Fibroblast of lung (primary cell): Measurements from ENCODE around the gene ZNF622. TPM values are rescaled to one million over a fixed set of nuclear protein-coding genes. Genes with fewer than 3 reads are reported as not detected.

Experiments
- DNase-seq, 2 donors: peaks; one replicate each; pipeline versions ENCODE4 v3.0.0 to v3.0.0-alpha.2; 2010; ENCODE audit warnings: low read depth in 2 of 2
- H2AFZ ChIP-seq: 2 replicates; pipeline ENCODE4 v1.5.1; 2012; ENCODE audit warnings: low read length, control low read depth, inconsistent platforms
- H3K27ac ChIP-seq: 2 replicates; pipeline ENCODE4 v1.5.1; 2011; ENCODE audit warnings: low read length, control low read depth; ENCODE audit not compliant: insufficient read depth
- H3K27me3 ChIP-seq: 2 replicates; pipeline ENCODE4 v1.5.1; 2011; ENCODE audit warnings: mild to moderate bottlenecking, low read length; ENCODE audit not compliant: control insufficient read depth, insufficient read depth
- H3K36me3 ChIP-seq: 2 replicates; pipeline ENCODE4 v1.5.1; 2011; ENCODE audit warnings: low read length; ENCODE audit not compliant: control insufficient read depth, insufficient read depth
- H3K4me1 ChIP-seq: 2 replicates; pipeline ENCODE4 v1.5.1; 2011; ENCODE audit warnings: low read length; ENCODE audit not compliant: control insufficient read depth, insufficient read depth; ENCODE audit errors: extremely low read depth
- H3K4me2 ChIP-seq: 2 replicates; pipeline ENCODE4 v1.5.1; 2011; ENCODE audit warnings: low read length, control low read depth; ENCODE audit not compliant: insufficient read depth; ENCODE audit errors: extremely low read depth
- H3K4me3 ChIP-seq, 4 experiments: fragments of 200-600 bp in 1 of 4; sonication (generic) in 1 of 4; replicated peaks in 1 of 4; 2 replicates each; pipeline ENCODE4 v1.5.1; 2011 to 2016; ENCODE audit warnings: low read length in 4 of 4, low read depth in 3 of 4, mild to moderate bottlenecking in 3 of 4, control low read depth in 2 of 4, inconsistent platforms in 1 of 4, mixed read lengths in 1 of 4; ENCODE audit not compliant: insufficient read depth in 1 of 4; ENCODE audit errors: control extremely low read depth in 1 of 4
- H3K79me2 ChIP-seq: 2 replicates; pipeline ENCODE4 v1.5.1; 2012; ENCODE audit warnings: mild to moderate bottlenecking, low read length, inconsistent platforms; ENCODE audit not compliant: control insufficient read depth, insufficient read depth
- H3K9ac ChIP-seq: 2 replicates; pipeline ENCODE4 v1.5.1; 2011; ENCODE audit warnings: mild to moderate bottlenecking, low read length, control low read depth; ENCODE audit not compliant: insufficient read depth
- H3K9me3 ChIP-seq: 2 replicates; pipeline ENCODE4 v1.5.1; 2012; ENCODE audit warnings: low read depth, low read length; ENCODE audit not compliant: control insufficient read depth, insufficient read depth
- H4K20me1 ChIP-seq: 2 replicates; pipeline ENCODE4 v1.5.1; 2011; ENCODE audit warnings: low read length; ENCODE audit not compliant: control insufficient read depth, insufficient read depth; ENCODE audit errors: extremely low read depth
- EZH2 ChIP-seq: IDR thresholded peaks from 2 replicates; pipeline ENCODE4 v1.5.1; 2012; ENCODE audit warnings: low read length, control low read depth, mild to moderate bottlenecking; ENCODE audit errors: missing control alignments
- polyA plus RNA-seq, 2 donors: library from polyadenylated mRNA; depleted of rRNA in 1 of 2; stranded (reverse) in 1 of 2; unstranded in 1 of 2; fragments of >200 nt; gene quantifications; 2 replicates each; pipeline ENCODE4 v1.2.1, GENCODE V29; 2011 to 2012; ENCODE audit warnings: missing spikeins in 1 of 2
- total RNA-seq: library from RNA; depleted of rRNA; stranded (reverse); fragments of >200 nt; gene quantifications from 2 replicates; pipeline ENCODE4 v1.2.1, GENCODE V29; 2014
- TF ChIP-seq, protein P1 (sequence below), 2 donors: IDR thresholded peaks in 1 of 2; conservative IDR thresholded peaks in 1 of 2; 1 replicate in 1 of 2; 2 replicates in 1 of 2; pipeline ENCODE4 v1.5.1; 2011 to 2012; ENCODE audit warnings: low read length in 2 of 2, control low read depth in 1 of 2, inconsistent platforms in 1 of 2, low read depth in 1 of 2, mild to moderate bottlenecking in 1 of 2

Gene ZNF622
- total and polyA plus RNA-seq, 2 donors (not counting 1 experiment from before 2014, with no cell fraction given), result 27.5 to 45.4 TPM

GRCh38 chr5:16417398-16418074 is 48.1 kb downstream of the ZNF622 start:
- TF ChIP-seq EZH2, result no peak
- TF ChIP-seq, protein P1, sequence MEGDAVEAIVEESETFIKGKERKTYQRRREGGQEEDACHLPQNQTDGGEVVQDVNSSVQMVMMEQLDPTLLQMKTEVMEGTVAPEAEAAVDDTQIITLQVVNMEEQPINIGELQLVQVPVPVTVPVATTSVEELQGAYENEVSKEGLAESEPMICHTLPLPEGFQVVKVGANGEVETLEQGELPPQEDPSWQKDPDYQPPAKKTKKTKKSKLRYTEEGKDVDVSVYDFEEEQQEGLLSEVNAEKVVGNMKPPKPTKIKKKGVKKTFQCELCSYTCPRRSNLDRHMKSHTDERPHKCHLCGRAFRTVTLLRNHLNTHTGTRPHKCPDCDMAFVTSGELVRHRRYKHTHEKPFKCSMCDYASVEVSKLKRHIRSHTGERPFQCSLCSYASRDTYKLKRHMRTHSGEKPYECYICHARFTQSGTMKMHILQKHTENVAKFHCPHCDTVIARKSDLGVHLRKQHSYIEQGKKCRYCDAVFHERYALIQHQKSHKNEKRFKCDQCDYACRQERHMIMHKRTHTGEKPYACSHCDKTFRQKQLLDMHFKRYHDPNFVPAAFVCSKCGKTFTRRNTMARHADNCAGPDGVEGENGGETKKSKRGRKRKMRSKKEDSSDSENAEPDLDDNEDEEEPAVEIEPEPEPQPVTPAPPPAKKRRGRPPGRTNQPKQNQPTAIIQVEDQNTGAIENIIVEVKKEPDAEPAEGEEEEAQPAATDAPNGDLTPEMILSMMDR (conservative IDR thresholded peaks at IDR 0.05 in 1 of 2, IDR thresholded peaks at IDR 0.05 in 1 of 2; ENCODE audit: low read depth in 1 of 2, low read length in 2 of 2), result no peak
- H3K79me2 ChIP-seq, result no peaks in the 10 kb centered on the region

DNA sequence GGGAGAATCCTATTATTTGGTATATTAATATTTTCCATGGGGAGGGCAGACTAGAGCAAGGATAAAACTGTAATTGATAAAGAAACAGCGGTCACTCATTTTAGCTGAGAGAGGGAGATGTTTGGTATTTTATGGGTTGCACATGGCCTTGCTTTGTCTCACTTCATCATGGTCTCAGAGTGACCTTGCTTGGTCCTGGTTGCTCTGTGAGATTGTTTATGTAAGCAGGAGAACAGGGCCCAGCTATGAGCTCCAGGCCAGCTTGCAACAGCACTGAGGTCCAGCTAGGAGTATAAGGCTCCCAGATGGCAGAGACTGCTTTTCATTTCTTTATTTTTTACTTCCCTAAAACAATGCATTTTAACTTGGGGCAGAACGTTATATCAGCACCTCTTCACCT is 50.7 kb downstream of the ZNF622 start:
- no peaks in the 10 kb centered on the region for H4K20me1 ChIP-seq
- H3K4me2 ChIP-seq, result no peak overlapping the region
- no peak overlapping the region for H3K4me3 ChIP-seq
- H2AFZ ChIP-seq, result no peak overlapping the region
- no peak for DNase-seq
- TF ChIP-seq, protein P1 (conservative IDR thresholded peaks at IDR 0.05 in 1 of 2, IDR thresholded peaks at IDR 0.05 in 1 of 2; ENCODE audit: low read depth in 1 of 2, low read length in 2 of 2), result no peak
- no peak for TF ChIP-seq EZH2
- no peaks in the 10 kb centered on the region for H3K27me3 ChIP-seq
- H3K4me1 ChIP-seq, result no peaks in the 10 kb centered on the region
- no peak overlapping the region for H3K27ac ChIP-seq
- no peaks in the 10 kb centered on the region for H3K36me3 ChIP-seq
- no peaks in the 10 kb centered on the region for H3K79me2 ChIP-seq
- H3K9ac ChIP-seq, result no peak overlapping the region
- no peaks in the 10 kb centered on the region for H3K9me3 ChIP-seq

More at GRCh38 chr5:16417398-16418074, 48.1 kb downstream of the ZNF622 start:
- no peak for DNase-seq
- Histone ChIP-seq H3K4me1 (no peaks in the 10 kb centered on the region), H3K9me3 (no peaks in the 10 kb centered on the region), H3K9ac (no peak overlapping the region), H3K27me3 (no peaks in the 10 kb centered on the region), H2AFZ (no peak overlapping the region), H3K4me3 (no peak overlapping the region), H4K20me1 (no peaks in the 10 kb centered on the region), H3K4me2 (no peak overlapping the region), H3K36me3 (no peaks in the 10 kb centered on the region), H3K27ac (no peak overlapping the region)

DNA sequence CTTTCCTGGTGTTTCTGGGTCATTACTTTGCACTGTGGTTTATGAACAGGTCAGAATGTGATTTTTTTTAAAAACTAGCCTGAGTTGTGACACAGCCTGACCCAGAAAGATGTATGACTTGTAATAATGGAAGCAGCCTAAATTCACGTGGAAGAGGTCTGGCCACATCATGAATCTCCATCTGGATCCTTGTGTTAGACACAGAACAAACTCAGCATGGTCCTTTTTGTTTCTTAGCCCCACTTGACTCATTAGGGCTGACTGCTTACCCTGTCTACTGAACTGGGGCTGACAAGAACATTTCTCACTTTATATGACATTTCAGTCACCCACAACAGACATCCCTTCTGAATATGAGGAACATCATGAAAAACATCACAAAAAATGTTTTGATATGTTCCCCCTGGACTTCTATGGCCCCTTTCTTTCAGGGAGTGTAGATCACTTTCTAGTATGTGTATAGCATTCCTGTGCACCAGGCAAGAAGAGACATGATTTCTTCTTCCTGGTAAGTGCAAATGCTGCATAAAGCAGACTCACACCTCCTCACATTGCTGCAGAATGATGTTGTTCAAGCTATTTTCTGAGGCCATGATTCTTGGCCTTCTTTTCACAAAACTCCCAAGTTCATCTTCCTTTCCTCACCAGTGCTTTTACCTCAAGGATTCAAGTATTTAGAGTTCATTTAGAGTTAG is 52.3 kb downstream of the ZNF622 start:
- H3K9me3 ChIP-seq, result no peaks in the 10 kb centered on the region
- H3K4me3 ChIP-seq, result no peak overlapping the region
- H4K20me1 ChIP-seq, result no peaks in the 10 kb centered on the region
- no peak overlapping the region for H3K4me2 ChIP-seq
- no peak for DNase-seq
- H3K4me1 ChIP-seq, result no peaks in the 10 kb centered on the region
- no peaks in the 10 kb centered on the region for H3K36me3 ChIP-seq
- no peak overlapping the region for H2AFZ ChIP-seq
- no peak overlapping the region for H3K27ac ChIP-seq
- H3K79me2 ChIP-seq, result no peaks in the 10 kb centered on the region
- no peak overlapping the region for H3K9ac ChIP-seq
- H3K27me3 ChIP-seq, result no peaks in the 10 kb centered on the region
- TF ChIP-seq, protein P1 (conservative IDR thresholded peaks at IDR 0.05 in 1 of 2, IDR thresholded peaks at IDR 0.05 in 1 of 2; ENCODE audit: low read depth in 1 of 2, low read length in 2 of 2), result no peak
- no peak for TF ChIP-seq EZH2
